ENCODE results near the gene BRAT1.

The BRAT1 gene

DNA sequence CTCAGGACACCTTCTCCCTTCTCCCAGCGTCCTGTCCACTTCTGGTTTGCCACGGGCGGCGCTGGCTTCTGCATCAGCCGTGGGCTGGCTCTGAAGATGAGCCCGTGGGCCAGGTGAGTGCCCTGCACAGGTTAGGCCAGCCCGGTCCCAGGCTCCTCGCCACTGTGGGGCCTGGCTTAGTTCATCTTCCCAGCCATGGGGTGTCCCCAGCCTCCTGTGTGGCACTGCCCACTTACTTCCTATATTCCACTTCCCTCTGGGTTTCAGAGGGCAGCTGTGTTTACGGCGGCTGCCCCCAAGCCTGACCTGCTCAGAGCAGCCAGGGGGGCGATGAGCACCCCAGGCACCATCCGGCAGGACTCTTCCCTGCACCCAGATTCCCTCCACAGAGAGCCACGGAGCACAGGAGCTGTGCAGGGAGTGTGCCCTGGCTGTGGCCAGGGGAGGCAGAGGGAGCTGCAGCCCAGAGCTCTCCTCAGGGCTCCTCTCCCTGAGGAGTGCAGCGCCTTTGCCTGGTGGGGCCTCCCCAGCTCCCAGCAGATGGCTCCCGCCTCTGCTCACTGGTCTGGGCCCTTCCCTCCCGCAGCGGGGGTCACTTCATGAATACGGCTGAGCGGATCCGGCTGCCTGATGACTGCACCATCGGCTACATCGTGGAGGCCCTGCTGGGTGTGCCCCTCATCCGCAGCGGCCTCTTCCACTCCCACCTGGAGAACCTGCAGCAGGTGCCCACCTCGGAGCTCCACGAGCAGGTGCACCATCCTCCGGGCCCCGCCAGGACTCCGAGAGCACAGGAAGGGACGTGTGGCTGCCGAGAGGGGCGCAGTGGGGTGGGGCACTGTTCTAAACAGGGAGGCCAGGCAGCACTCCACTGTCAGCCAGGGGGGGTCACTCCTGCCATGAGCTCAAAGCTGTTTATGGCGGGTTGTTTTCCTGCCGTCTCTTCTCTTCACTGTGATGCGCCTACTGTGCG is 29.4 kb downstream of the BRAT1 start:
- FAIRE-seq (no peak), DNase-seq (ENCODE audit: insufficient read length, low spot score) (no peak)
- TF ChIP-seq, protein P1, sequence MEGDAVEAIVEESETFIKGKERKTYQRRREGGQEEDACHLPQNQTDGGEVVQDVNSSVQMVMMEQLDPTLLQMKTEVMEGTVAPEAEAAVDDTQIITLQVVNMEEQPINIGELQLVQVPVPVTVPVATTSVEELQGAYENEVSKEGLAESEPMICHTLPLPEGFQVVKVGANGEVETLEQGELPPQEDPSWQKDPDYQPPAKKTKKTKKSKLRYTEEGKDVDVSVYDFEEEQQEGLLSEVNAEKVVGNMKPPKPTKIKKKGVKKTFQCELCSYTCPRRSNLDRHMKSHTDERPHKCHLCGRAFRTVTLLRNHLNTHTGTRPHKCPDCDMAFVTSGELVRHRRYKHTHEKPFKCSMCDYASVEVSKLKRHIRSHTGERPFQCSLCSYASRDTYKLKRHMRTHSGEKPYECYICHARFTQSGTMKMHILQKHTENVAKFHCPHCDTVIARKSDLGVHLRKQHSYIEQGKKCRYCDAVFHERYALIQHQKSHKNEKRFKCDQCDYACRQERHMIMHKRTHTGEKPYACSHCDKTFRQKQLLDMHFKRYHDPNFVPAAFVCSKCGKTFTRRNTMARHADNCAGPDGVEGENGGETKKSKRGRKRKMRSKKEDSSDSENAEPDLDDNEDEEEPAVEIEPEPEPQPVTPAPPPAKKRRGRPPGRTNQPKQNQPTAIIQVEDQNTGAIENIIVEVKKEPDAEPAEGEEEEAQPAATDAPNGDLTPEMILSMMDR (IDR thresholded peaks at IDR 0.05; ENCODE audit: insufficient read depth, missing control alignments), result no peak

DNA sequence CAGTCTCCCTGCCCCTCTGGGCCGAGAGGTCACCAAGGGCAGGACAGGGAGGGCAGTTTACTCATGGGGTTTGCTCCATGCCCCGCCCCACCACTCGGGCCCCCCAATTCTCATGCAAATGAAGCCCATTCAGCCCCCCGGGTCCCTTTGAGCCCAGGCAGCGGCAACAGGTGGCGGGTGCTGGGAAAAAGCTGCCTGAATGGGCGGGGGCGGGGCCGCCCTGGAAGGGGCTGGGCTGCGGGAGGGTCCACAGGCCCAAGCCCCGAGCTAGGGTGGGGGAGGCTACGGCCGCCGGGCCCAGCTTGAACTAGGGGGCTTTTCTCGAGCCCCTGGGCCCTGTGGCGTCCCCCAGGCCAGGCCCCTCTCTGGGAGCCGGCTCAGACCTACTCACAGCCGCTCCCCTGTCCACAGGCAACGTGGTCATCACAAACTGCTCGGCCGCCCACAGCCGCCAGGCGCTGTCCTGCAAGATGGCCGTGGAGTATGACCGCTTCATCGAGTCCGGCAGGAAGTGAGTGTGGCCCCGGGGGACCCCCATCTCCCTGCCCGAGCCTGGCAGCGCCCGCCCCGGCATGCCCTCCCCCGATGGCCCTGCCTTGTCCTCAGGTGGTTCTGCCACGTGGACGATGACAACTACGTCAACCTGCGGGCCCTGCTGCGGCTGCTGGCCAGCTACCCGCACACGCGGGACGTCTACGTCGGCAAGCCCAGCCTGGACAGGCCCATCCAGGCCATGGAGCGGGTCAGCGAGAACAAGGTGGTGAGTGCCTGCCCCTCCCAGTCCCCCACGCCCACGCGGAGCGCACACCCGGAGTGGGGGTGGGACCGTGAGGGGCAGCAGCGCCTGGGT is 30.3 kb downstream of the BRAT1 start:
- TF ChIP-seq, protein P1 (IDR thresholded peaks at IDR 0.05; ENCODE audit: insufficient read depth, missing control alignments), result no peak
- FAIRE-seq (no peak), DNase-seq (ENCODE audit: insufficient read length, low spot score) (no peak)

DNA sequence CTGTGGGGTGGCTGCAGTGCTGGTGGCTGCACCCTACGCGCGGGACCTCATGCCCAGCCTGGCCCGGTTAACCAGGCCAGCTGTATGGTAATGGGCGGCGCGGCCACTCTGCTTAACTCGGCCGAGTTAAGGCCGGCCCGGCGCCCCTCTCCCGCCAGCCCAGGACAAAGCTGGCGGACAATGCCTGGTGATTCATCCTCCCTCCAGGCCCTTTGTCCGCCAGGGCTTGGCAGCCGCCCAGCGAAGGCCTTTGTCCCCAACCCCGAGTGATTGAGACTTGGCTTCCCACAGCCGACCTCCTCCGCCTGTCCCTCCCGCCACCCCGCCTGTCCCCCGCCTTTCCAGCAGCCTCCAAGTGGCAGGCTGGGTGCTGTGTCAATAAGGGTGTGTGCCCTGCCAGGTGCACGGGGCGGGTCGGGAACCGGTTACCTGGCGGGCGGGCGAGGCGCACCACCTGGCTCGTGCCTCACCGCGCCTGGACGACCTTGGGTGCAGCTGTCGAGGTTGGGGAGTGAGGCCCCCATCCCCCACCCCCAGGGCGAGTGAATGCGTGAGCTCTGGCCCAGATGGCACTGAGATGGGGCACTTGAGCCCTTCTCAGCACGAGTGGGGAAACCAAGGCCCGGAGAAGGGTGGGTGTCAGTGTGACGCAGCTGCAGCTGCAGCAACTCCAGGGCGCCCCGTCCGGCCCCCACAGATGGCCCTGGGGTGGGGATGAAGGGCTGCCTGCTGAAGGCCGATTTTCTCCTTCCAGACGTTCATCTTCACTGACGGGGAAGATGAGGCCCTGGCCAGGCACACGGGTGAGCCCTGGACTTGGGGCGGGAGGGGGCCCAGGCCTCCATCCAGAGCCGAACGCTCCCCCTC is 31.1 kb downstream of the BRAT1 start:
- no peak for DNase-seq (ENCODE audit: insufficient read length, low spot score)
- no peak for FAIRE-seq

DNA sequence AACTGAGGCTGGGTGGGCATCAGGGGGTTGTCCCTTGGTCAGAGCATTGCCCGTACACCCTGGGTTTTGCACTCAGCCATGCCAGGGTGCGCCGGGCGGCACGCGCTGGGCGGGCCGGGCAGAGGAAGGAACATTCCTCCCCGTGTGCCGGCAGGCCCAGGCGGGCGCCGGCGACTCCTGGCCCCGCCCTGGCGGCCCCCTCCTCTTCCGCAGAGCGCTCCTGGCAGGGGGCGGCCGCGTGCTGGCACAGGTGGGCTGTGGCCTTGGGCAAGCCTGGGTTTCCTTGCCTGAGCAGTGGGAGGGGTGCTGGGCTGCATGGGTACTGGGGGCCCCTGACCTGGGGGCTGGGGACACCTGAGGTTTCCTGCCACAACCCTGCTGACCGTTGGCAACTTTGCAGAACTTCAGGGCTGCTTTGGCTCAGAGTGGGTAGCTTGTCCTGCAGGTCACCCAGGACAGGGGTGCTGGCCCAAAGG is 31.8 kb downstream of the BRAT1 start:
- no peak for DNase-seq (ENCODE audit: insufficient read length, low spot score)
- TF ChIP-seq, protein P1 (IDR thresholded peaks at IDR 0.05; ENCODE audit: insufficient read depth, missing control alignments), result no peak
- no peak for FAIRE-seq

More for the DNA sequence above, 31.1 kb downstream of the BRAT1 start:
- TF ChIP-seq, protein P1 (IDR thresholded peaks at IDR 0.05; ENCODE audit: insufficient read depth, missing control alignments), result no peak

DNA sequence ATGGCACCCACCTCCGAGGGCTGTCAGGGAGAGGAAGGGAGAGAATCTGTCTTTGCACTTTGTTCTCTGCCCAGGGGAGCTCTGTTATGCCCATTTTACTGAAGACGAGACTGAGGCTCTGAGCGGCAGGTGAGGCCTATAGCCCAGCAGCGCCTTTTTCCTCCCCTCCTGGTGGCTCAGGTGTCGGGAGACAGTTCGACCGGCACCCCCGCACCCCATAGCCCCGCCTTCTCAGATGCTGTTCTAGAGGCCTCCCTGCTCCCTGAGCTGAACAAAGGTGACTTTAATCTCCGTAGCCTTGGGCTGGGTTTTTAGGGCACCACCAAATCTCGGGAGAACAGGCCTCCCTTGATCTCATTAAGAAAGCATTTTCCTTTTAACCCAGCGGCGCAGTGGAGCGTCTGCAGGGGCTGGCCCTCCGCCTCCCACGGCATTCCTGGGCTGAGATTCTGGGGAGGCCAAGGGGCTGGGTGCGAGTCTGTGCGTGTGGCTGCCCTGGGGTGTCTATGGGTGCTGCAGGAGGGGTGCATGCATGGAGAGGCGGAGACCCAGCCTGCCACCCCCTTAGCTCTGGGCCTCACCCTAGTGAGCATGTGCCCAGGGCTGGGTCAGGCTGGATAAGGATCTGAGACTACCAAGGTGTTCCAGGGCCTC is 32.4 kb downstream of the BRAT1 start:
- DNase-seq (ENCODE audit: insufficient read length, low spot score), result no peak
- FAIRE-seq, result no peak
- TF ChIP-seq, protein P1 (IDR thresholded peaks at IDR 0.05; ENCODE audit: insufficient read depth, missing control alignments), result no peak

DNA sequence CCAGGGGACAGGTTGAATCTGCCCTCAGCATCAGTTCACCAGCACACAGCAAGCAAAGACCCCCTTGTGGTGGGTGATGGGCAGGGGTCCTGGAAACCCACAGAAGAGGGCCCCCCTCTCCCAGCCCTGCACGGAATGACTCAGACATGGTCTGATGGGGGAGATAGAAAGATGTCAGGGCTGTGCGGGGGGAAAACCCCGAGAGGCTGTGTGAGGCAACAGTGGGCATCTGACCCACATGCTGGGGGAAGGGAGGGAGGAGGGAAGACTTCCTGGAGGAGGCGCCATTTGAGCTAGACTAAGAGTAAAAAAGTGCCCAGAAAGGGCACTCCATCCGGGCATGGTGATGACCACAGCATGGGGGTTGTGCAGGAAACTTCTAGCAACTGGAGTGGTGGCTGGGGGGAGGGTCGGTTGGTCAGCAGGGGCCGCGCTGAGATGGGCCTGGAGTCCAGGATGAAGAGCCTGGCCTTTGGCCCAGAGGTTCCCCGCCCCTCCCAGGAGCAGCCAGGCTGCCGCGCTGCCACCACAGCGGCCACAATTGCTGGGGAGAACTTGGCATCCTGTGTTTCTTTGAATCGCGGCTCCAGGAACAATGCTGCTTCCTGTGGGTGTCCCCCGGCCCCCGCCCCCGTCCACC is 33.3 kb downstream of the BRAT1 start:
- FAIRE-seq (no peak), DNase-seq (ENCODE audit: insufficient read length, low spot score) (no peak)
- TF ChIP-seq, protein P1 (IDR thresholded peaks at IDR 0.05; ENCODE audit: insufficient read depth, missing control alignments), result no peak

All from D721Med (cell line).